Suprapubic skin (tissue), 4 donors: ENCODE measurements around the gene COL25A1.

Experiments
- CTCF ChIP-seq, 2 donors: fragments of 200-600 bp in 1 of 2; fragments of 450-650 bp in 1 of 2; sonication (generic) in 1 of 2; IDR thresholded peaks; one replicate each; pipeline ENCODE4 v1.5.1; 2016 to 2019; ENCODE audit warnings: antibody characterized with exemption in 2 of 2, mild to moderate bottlenecking in 1 of 2, moderate library complexity in 1 of 2
- EP300 ChIP-seq: sonication (generic); formaldehyde crosslinking; IDR thresholded peaks from one replicate; pipeline ENCODE4 v1.6.1; 2017; ENCODE audit warnings: antibody characterized with exemption
- POLR2AphosphoS5 ChIP-seq, 3 donors: sonication (generic); formaldehyde crosslinking; IDR thresholded peaks; one replicate each; pipeline ENCODE4 v1.6.1; 2017; ENCODE audit warnings: antibody characterized with exemption in 3 of 3

GRCh38 chr4:108825737-108826136 is 476.7 kb downstream of the COL25A1 start:
- TF ChIP-seq POLR2AphosphoS5 (IDR thresholded peaks at IDR 0.05), result no peak
- TF ChIP-seq CTCF (IDR thresholded peaks at IDR 0.05), result no peak
- no peak for TF ChIP-seq EP300
